A549 (cell line): ENCODE measurements around the gene LMNTD1.

Experiments used
- CBX8 ChIP-seq: fragments of 200-600 bp; sonication (generic); IDR thresholded peaks from 2 replicates; pipeline ENCODE4 v1.6.1; 2016
- EHMT2 ChIP-seq: fragments of 200-600 bp; sonication (generic); IDR thresholded peaks from 2 replicates; pipeline ENCODE4 v1.6.1; 2016; ENCODE audit warnings: antibody characterized with exemption, low read depth, mild to moderate bottlenecking, moderate library complexity
- NR3C1 ChIP-seq: fragments of >200 bp; sonication (Bioruptor Twin); formaldehyde crosslinking; IDR thresholded peaks from 3 replicates; pipeline ENCODE4 v1.6.1; 2017
- TF ChIP-seq, protein P1 (sequence below): IDR thresholded peaks from 2 replicates; pipeline ENCODE4 v1.6.1; 2012

DNA sequence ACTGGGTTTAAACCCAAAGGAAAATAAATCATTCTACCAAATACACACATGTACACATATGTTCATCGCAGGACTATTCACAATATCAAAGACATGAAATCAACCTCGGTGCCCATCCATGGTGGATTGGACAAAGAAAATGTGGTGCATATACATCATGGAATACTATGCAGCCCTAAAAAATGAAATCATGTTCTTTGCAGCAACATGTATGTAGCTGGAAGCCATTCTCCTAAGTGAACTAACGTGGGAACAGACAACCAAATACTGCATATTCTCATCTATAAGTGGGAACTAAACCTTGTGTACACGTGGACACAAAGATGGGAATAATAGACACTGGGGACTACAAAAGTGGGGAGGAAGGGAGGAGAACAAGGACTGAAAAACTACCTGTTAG lies 96.6 kb downstream of the LMNTD1 start:
- TF ChIP-seq NR3C1 (no peak), EHMT2 (no peak), CBX8 (no peak)
- TF ChIP-seq, protein P1, sequence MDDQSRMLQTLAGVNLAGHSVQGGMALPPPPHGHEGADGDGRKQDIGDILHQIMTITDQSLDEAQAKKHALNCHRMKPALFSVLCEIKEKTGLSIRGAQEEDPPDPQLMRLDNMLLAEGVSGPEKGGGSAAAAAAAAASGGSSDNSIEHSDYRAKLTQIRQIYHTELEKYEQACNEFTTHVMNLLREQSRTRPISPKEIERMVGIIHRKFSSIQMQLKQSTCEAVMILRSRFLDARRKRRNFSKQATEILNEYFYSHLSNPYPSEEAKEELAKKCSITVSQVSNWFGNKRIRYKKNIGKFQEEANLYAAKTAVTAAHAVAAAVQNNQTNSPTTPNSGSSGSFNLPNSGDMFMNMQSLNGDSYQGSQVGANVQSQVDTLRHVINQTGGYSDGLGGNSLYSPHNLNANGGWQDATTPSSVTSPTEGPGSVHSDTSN = no peak
